GM19023 (cell line): Measurements from ENCODE around the gene CCDC148.

ENCODE experiments used
- ATAC-seq: cut with Tn5 transposase; IDR thresholded peaks from one replicate; pipeline ENCODE4 v1.9.1; 2021; ENCODE audit warnings: mild to moderate bottlenecking, moderate library complexity; ENCODE audit not compliant: unreplicated experiment

Gene CCDC148

GRCh38 chr2:158182676-158183295 lies 273.8 kb downstream of the CCDC148 start:
- no peak for ATAC-seq

GRCh38 chr2:158181171-158181570 lies 275.4 kb downstream of the CCDC148 start:
- ATAC-seq = no peak

GRCh38 chr2:158179660-158180059 lies 276.9 kb downstream of the CCDC148 start:
- ATAC-seq = no peak

GRCh38 chr2:158178646-158179045 lies 277.9 kb downstream of the CCDC148 start:
- ATAC-seq = no peak

GRCh38 chr2:158174956-158175355 lies 281.6 kb downstream of the CCDC148 start:
- ATAC-seq = no peak

- no peak for ATAC-seq
Observed at GRCh38 chr2:158174495-158174894, 282.1 kb downstream of the CCDC148 start.

GRCh38 chr2:158172719-158173118 lies 283.8 kb downstream of the CCDC148 start:
- ATAC-seq = no peak

- ATAC-seq = no peak
Observed at GRCh38 chr2:158154596-158154995, 302.0 kb downstream of the CCDC148 start.

- no peak for ATAC-seq
Observed at GRCh38 chr2:158153270-158154015, 303.1 kb downstream of the CCDC148 start.

- no peak for ATAC-seq
Observed at GRCh38 chr2:158144914-158145625, 311.5 kb downstream of the CCDC148 start.

- no peak for ATAC-seq
Observed at GRCh38 chr2:158143703-158144360, 312.7 kb downstream of the CCDC148 start.

- no peak for ATAC-seq
Observed at GRCh38 chr2:158142568-158143332, 313.8 kb downstream of the CCDC148 start.

- no peak for ATAC-seq
Observed at GRCh38 chr2:158142165-158142564, 314.4 kb downstream of the CCDC148 start.

- ATAC-seq = no peak
Observed at GRCh38 chr2:158140201-158140600, 316.4 kb downstream of the CCDC148 start.

- ATAC-seq = no peak
Observed at GRCh38 chr2:158138255-158138654, 318.3 kb downstream of the CCDC148 start.

- no peak for ATAC-seq
Observed at GRCh38 chr2:158135096-158135495, 321.5 kb downstream of the CCDC148 start.

- no peak for ATAC-seq
Observed at GRCh38 chr2:158134655-158135054, 321.9 kb downstream of the CCDC148 start.

GRCh38 chr2:158134055-158134454 lies 322.5 kb downstream of the CCDC148 start:
- ATAC-seq = no peak

- ATAC-seq = no peak
Observed at GRCh38 chr2:158131919-158132566, 324.5 kb downstream of the CCDC148 start.

GRCh38 chr2:158131483-158131912 lies 325.1 kb downstream of the CCDC148 start:
- no peak for ATAC-seq
